ENCODE measurements around the gene IFNG-AS1.
A peak's percentile ranks its signal among the peaks of the same experiment; 100 is the strongest.

The IFNG-AS1 gene

GRCh38 chr12:67996347-67996746 lies 7.1 kb downstream of the IFNG-AS1 start:
- DNase-seq: no peak

GRCh38 chr12:67998379-67998778 lies 9.1 kb downstream of the IFNG-AS1 start:
- no peak for DNase-seq

DNA sequence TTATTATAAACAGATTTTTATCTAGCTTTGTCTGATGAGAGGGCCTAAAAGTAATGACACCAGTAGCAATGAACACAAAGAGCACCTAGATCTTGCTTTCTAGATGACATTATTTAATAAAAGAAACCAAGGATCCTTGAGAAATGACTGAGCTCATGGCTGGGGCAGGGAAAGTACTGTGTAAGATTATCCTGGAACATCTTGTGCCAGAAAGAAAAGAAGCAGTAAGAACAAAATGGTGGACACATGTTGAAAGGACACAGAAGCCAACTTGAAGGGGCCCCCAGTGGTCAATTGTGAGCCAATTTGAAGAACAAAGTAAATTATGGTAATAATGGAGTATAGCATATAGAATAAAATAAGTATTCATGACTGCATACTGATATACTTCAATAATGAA lies 10.0 kb downstream of the IFNG-AS1 start:
- DNase-seq: no peak

DNA sequence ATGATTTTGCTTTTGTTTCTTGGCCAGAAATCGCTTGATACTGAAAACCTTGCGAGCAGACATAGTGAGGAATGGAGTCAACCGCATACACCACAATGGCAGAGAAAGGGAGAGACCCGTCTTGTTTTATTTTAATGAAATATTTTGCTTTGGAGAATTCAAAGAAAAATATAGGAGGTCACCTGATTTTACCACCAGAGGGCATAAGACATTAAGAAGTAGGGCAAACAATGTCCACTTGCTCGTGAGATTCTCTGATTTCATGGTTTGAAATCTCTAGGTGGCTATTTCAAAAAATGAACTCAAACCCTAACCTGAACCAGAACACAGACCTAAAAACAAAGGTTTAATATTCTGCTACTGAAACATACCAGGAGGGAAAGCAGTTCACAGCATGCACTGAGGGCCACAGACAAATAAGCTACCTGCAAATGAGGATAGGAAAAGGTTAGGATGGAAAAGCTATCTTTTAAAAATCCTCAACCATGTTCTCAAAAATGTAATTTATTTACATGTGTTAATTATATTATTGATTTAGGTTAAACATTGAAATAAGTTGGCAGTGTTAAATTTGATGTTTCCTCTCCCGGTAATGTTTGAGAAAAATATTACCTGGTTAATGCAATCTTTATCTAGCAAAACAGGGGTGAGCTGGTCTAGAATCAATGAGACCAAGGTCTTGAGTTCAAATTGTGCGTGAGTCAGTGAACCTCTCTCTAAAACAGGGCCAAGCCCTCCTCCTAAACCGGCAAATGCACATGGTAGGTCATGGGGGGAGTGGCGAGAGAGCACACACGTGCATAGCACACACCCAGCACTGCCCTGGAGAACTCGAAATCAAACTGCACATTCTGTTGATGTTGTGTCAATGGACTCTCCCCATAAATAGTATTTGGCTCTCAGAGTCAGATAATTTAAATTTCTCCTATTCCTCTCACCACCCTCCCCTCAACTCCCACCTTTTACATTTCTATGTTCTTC lies 12.5 kb downstream of the IFNG-AS1 start:
- peak; percentile 17 for DNase-seq

DNA sequence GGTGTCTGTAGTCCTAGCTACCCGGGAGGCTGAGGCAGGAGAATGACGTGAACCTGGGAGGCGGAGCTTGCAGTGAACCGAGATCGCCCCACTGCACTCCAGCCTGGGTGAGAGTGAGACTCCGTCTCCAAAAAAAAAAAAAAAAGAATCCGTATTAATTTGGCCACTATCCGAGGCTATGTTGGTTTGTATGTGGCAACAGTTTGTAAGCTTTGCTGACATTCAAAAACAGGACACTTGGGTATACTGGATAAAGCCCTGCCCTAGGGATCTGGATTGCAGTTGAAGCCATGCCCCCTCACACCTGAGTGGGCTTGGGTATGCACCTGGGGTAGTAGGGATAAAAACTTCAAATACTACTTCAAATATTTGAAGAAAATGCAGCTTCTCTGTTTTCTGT lies 14.5 kb downstream of the IFNG-AS1 start:
- DNase-seq: no peak

DNA sequence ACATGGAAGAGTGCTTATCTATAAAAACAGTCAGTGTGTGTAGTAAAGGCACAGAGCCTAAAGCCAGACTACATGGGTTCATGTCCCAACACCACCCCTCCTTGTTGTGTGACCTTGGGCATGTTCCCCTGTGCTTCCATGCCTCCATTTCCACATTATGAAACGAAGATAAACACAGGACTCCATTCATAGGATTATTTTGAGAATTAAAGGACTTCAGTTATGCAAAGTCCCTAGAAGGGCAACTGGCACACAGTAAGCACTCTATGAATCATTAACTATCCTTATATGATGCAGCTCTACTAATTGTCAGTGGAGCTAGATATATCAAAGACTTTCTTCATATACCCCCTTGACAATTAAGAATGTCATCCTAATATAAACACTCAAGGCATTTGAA lies 17.8 kb downstream of the IFNG-AS1 start:
- no peak for DNase-seq

DNA sequence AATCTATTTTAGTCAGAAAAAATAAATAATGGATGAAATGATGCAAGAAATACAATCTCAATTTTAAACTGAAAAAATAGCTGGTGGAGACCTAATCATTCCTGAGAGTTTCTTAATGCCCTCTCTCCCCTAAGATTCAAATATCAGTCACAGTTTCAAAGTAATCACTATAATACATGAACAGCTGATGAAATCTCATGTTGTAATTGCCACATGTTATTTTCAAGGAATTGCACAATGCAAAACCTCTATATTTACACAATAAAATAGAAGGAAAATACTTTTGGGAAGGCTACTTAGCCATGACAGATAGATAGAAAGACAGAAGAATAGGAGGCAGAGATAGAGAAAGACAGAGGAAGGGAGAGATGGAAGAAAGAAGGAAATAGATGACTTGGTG lies 18.2 kb downstream of the IFNG-AS1 start:
- peak; percentile 73 for DNase-seq

GRCh38 chr12:68011206-68011881 lies 22.1 kb downstream of the IFNG-AS1 start:
- DNase-seq: no peak

GRCh38 chr12:68011882-68012207 lies 22.6 kb downstream of the IFNG-AS1 start:
- DNase-seq: peak; percentile 73

DNA sequence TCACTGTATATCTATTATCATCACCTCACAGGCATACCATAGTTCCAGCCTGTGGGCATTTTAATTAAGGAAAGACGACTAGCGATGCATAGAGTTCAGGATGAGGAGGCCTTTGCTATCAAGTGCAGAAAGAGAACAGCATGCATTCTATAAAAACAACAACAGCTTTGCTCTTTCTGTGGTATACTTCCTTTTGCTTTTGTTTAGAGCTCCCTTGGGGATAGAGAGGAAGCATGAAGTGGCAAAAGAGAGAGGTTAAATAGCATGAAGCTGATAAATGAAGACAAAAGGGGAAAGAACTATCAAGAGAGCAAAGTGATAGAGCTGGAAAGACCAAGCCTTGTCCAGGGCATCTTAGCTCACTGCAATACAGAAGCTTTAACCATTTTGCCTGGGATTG lies 23.5 kb downstream of the IFNG-AS1 start:
- peak; percentile 44 for DNase-seq

GRCh38 chr12:68013181-68013580 lies 23.9 kb downstream of the IFNG-AS1 start:
- no peak for DNase-seq

DNA sequence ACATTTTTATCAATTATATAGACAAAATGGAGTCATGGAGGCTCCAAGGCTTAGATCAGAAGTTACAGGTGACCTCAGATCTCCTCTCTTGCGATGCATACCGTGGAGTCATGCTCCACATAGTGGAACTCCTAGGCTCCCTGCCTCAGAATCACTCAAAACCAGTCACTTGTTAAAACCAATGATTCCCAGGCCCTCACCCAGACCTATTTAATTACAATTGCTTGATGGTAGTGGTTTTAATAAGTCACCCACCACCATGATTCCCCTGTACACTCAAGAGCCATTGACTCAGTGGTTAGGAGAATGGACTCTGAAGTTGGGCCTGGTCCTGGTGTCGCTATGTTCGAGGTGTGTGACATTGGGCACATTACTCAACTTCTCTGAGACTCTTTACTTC lies 26.9 kb downstream of the IFNG-AS1 start:
- DNase-seq: no peak

GRCh38 chr12:68018315-68018714 lies 29.1 kb downstream of the IFNG-AS1 start:
- no peak for DNase-seq

GRCh38 chr12:68020049-68020448 lies 30.8 kb downstream of the IFNG-AS1 start:
- DNase-seq: no peak

GRCh38 chr12:68020699-68021098 lies 31.5 kb downstream of the IFNG-AS1 start:
- peak; percentile 17 for DNase-seq

DNA sequence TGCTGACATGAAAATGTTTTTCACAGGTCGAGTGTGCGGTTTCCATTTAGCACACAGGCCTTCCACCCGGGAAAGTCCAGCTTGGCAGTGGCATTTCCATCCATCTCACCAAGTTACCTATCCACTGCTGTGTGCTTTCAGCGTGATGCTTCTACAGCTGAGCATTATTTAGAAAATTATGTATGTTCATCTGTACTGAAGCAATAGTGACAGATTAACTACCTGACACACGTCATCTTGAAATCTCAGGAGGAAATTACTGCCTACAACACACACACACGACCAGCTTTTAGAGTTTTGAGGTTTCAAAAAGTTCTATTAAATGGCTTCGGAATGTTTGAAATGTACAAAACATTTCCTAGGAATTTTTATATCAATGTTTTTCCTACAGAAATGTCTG lies 39.4 kb downstream of the IFNG-AS1 start:
- DNase-seq: no peak

DNA sequence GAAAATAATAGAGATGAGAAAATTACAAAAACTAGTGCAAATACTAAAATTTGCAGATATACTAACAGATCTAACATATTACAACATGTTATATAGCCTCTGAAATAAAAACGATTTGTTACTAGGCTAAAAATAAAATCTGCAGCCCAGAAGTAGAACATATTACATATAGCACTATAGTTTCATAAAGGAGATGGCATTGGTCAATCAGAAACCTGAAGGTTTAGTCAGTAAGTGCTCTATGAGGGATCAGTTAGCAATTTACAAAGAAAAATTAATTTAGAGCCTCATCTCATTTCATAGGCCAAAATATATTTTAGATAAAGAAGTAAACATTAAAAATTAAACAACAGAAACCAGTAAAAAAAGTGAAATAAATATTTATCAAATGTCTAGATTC lies 41.0 kb downstream of the IFNG-AS1 start:
- DNase-seq: no peak

DNA sequence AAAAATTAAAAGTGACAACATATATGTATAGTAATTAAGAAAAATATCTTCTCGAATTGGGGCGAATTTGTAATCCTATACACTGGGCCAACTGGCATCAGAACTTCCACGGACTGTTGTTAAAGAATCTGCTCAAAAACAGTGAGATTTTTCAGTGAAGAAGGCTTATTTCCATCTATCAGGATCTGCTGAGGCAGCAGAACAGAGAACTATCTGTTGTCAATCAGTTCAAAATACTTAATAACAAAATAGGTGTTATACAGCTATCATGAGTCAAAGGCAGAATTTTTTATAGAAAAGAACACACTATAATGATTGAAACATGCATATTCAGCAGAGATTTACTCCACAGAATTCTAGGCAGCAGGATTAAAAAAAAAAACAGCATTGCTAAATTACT lies 41.9 kb downstream of the IFNG-AS1 start:
- DNase-seq: no peak

GRCh38 chr12:68031881-68032739 lies 42.9 kb downstream of the IFNG-AS1 start:
- DNase-seq: no peak

- DNase-seq: no peak
Observed at GRCh38 chr12:68034567-68034966, 45.3 kb downstream of the IFNG-AS1 start.

- no peak for DNase-seq
Observed at GRCh38 chr12:68036642-68037041, 47.4 kb downstream of the IFNG-AS1 start.

- peak; percentile 10 for DNase-seq
Observed at GRCh38 chr12:68037616-68038255, 48.5 kb downstream of the IFNG-AS1 start.

- no peak for DNase-seq
Observed at GRCh38 chr12:68038650-68039049, 49.4 kb downstream of the IFNG-AS1 start.
